GM19455 (cell line): ENCODE data around the gene HENMT1.
"Not testable (repeated sequence)": the region's sequence is repeated elsewhere in the genome, so short reads cannot be mapped to it uniquely, and the experiment has no call there.

Experiments
- ATAC-seq: cut with Tn5 transposase; IDR thresholded peaks from one replicate; pipeline ENCODE4 v1.9.1; 2021; ENCODE audit not compliant: unreplicated experiment

The HENMT1 gene

GRCh38 chr1:108661030-108661609 lies at the start of gene HENMT1:
HENMT1 (minus strand) TSS chr1:108661093; CDS start chr1:108659884, 1,209 bp downstream.
- peak; percentile 90 for ATAC-seq

- no peak for ATAC-seq
These were observed 48.1 kb upstream of the HENMT1 start for GRCh38 chr1:108708691-108709660.

- no peak for ATAC-seq
These were observed 45.8 kb upstream of the HENMT1 start for GRCh38 chr1:108706643-108707042.

DNA sequence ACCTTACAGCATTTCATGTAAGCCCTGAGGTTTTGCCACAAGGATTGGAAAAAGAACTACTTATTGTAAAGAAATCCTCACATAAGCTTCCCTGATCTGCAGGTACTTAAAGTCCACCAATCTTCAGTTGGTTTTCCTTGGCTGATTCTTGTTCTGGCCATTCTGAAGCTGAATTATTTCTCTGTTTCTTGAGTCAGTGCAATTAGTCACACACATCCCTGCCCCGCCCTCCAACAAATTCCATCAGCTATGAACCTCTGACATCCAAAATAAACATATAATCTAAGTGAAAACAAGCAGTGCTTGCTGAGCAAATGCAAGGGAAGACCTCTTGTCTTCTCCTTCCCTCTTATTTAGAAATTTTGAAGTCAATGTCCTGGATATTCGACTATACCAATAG lies 43.6 kb upstream of the HENMT1 start:
- ATAC-seq: no peak

DNA sequence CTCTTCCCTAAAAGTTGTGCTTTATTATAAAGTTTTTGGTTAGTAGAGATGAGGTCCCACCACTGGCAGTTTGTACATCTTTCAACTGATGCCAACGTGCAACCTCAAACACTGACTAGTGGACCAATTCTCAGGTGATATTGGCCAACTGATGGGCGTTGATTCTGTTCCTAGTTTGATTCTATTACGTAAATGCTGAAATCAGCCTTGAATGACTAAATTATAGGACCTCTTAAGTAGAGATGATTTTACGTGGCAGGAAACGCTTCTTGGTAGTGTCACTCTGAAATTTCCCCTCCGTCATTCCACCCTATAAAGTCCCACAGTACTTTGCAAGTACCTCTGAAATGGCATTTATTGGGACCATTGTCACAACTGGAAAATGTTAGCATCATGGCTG lies 43.0 kb upstream of the HENMT1 start:
- no peak for ATAC-seq

DNA sequence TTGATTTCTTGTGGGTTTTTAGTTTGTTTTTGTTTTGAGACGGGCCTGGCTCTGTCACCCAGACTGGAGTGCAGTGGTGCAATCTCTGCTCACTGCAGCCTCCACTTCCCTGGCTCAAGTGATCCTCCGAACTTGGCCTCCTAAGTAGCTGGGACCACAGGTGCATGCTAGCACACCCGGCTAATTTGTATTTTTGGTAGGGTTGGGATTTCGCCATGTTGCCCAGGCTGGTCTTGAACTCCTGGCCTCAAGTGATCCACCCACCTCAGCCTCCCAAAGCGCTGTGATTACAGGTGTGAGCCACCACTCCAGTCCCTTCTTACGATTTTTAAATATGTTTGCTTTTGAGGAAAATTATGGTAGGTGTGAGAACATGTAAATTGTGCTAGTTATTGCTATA lies 41.2 kb upstream of the HENMT1 start:
- ATAC-seq: not testable (repeated sequence)

GRCh38 chr1:108701176-108701849 lies 40.4 kb upstream of the HENMT1 start:
- no peak for ATAC-seq

DNA sequence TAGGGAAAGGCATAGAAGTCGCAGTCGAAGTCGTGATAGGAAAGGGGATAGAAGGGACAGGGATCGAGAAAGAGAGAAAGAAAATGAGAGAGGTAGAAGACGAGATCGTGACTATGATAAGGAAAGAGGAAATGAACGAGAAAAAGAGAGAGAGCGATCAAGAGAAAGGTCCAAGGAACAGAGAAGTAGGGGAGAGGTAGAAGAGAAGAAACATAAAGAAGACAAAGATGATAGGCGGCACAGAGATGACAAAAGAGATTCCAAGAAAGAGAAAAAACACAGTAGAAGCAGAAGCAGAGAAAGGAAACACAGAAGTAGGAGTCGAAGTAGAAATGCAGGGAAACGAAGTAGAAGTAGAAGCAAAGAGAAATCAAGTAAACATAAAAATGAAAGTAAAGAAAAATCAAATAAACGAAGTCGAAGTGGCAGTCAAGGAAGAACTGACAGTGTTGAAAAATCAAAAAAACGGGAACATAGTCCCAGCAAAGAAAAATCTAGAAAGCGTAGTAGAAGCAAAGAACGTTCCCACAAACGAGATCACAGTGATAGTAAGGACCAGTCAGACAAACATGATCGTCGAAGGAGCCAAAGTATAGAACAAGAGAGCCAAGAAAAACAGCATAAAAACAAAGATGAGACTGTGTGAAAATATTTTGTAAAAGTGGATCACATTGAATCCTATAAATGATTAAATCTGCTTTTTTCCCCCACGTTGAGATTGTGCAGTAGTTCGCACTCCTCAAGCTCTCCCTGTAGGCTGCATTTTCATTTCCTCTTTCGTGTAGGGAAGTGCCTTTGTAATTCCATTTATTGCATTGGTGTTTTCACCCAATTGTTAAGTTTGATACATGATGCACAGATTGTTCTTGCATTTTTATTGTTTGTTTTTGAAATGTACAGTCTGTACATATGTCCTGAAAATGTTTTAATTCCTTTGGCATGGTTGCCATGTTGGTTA lies 38.8 kb upstream of the HENMT1 start:
- no peak for ATAC-seq

DNA sequence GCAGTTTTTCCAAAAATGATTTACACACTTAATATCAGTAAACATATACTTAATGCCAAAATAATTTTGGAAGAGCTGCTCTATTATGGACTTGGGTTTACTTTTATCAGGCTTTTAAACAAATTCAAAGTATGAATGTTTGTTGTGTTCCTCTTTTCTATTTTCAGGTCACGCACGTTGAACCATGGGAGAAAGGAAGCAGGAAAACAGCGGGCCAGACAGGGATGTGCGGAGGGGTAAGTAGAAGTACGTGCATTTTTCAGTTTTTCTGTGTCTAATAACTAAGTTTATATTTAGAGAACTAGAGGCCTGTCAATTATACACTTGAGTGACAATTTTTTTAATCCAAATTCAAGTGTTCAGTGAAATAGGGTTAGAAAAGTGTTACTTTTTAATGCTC lies 34.6 kb upstream of the HENMT1 start:
- ATAC-seq: no peak

DNA sequence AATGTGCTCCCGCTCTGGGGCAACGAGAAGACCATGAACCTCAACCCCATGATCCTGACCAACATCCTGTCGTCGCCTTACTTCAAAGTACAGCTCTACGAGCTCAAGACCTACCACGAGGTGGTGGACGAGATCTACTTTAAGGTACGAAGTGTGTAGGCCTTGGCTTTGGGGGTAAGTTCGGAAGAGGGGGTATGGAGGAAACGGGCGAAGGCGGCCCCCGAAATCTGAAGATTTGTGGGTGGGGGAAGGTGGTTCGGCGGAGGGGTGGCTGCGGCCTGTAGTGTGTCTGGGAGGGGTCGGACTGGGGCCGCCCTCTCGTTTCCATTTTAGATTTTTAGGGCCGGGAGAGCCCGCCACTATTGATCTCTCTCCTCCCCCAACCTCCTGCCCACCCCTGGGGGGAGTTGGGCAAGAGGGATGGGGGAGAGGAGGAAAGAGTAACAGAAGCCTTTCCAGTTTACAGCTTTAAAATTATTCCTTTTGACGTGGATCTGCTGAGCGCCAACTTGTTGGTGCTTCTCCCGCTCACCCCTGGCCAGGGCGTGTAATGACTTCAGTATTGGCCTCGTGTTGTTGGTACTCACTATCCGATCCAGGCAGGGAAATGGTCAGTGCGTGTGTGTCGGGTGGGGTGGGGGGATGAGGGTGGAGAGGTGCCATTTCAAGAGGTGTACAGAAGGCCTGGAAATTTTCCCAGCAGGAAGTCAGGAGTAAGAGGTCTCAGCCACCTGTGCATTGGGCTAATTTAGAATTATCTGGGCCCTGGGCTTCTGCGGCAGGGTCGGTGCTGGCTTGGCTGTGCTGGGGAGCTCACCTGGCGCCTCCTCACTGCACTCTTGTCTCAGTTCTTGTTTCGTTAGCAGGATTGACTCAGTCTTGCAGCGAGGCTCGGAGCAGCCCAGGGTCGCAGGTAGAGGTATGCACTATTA lies 32.1 kb upstream of the HENMT1 start:
- peak; percentile 65 for ATAC-seq

DNA sequence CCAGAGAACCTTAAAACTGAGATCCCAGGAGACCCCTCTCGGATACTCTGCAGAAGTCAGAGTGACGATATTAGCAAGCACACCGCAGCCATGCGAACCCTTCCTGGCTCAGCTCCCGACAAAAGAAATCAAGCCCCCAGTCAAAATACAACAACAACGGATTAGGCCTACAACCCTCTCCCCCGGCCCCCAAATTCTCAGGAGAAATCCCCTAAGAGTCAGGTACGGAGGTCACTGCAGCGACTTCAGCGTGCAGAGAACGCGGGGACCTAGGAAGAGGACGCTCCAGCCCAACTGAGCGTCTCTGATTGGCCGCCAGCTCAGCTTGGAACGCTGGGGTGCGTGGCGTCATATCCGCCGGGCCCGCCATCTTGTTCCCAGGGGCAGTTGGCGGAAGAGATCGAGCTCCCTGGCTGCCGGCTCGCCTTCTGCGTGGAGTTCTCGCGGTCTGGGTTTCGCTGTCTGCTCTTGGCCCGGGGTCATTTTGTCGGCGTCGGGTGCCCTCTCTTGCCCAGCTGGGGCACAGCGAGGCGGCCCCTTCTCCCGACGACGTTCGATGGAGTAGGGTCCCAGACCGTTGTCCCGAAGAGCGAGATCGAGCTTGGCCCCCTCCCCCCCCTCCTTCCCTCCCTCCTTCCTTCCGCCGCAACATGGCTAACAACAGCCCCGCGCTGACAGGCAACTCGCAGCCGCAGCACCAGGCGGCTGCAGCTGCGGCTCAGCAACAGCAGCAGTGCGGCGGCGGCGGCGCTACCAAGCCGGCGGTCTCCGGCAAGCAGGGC lies 31.2 kb upstream of the HENMT1 start, which contains the start of gene PRPF38B:
Gene PRPF38B, plus strand, starts transcription at position 369 of the 782 bp plus-strand sequence. Its CDS starts 282 bp downstream, at position 651.
- peak; percentile 93 for ATAC-seq

DNA sequence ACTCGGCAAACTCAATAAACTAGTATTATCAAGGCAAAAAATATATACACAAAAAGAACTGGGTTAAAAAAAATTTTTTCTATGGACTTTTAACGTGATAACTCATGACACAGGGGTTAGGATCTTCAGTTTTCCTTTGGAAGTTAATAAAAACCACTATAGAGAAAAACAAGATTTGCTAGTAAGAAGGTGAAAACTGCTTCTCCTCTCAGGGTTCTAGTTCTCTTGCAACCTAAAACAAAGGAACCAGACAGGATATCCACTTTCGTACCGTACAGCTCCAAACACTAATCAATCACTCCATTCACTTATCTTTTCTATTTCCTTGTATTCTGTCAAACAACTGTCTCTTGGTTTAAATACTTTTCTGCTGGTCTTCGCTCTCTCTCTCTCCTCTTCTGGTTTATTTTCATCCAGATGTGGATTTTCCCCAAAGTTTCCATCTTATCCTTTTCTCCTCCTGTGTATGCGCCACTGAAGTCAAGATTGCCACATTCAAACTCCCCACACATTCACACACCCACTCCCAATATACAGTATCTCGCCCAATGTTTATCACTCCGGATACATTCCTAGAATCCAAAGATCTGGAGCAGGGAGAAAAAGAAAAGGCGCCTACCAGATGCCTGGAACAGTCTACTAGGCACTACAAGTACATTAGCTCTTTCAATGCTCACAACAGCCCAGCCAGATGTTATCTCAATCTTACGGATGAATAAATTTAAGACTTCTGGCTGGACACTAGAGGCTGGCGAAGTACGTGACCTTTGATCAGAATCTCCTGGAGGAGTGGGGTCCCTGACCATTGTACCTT lies 30.4 kb upstream of the HENMT1 start:
- ATAC-seq: no peak

GRCh38 chr1:108686614-108687313 lies 25.9 kb upstream of the HENMT1 start:
- no peak for ATAC-seq

- no peak for ATAC-seq
These were observed 24.6 kb upstream of the HENMT1 start for GRCh38 chr1:108685529-108685928.

- not testable (repeated sequence) for ATAC-seq
These were observed 20.8 kb upstream of the HENMT1 start for GRCh38 chr1:108681701-108682100.

DNA sequence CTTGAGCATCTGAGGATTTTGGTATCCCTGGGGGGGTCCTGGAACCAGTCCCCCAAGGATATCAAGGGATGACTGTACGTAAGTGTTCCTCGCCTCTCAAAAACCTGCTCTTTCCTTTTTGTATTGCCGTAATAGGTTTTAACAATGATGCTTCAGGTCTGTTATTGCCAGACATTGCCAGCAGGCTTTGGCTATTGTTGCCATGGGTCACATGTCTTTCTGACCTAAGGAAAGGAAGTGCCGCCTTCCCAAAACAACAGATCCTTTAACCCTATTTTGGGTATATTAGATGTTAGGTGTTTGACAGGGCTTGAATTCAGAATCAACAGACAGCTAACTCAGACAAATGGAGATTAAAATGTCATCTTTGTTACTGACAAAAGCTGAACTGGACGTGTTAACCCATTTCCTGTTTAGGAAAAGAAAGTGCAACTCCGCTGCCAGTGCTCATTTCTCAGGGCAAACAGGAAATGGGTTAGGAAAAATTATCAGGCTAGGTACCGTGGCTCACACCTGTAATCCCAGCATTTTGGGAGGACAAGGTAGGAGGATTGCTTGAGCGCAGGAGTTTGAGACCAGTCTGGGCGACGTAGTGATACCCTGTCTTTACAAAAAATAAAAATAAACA lies 18.8 kb upstream of the HENMT1 start:
- no peak for ATAC-seq

GRCh38 chr1:108678706-108679105 lies 17.8 kb upstream of the HENMT1 start:
- no peak for ATAC-seq
